Kidney (tissue), 14 donors: ENCODE data around the gene GMEB2. TPM values are rescaled to one million over a fixed set of nuclear protein-coding genes. Genes with fewer than 3 reads are reported as not detected.

Experiments
- DNase-seq, 5 donors: peaks; one replicate each; pipeline ENCODE4 v3.0.0-alpha.2; 2013 to 2020
- FAIRE-seq: peaks from 2 replicates; lab custom pipeline; 2012; peaks lifted over from hg19 to GRCh38; lab: Jason Lieb, UNC
- H3K27ac ChIP-seq, 2 donors: one replicate each; pipeline ENCODE4 v1.7.0; 2013; ENCODE audit warnings: low read depth in 2 of 2, low read length in 2 of 2, inconsistent platforms in 1 of 2
- H3K27me3 ChIP-seq: one replicate; pipeline ENCODE4 v1.7.1; 2013; ENCODE audit warnings: low read length, inconsistent platforms; ENCODE audit not compliant: control insufficient read depth, insufficient read depth
- H3K36me3 ChIP-seq, 3 donors: one replicate each; pipeline versions ENCODE4 v1.7.0 to v1.7.1; 2013; ENCODE audit warnings: low read length in 3 of 3, control low read depth in 1 of 3, inconsistent platforms in 1 of 3; ENCODE audit not compliant: insufficient read depth in 3 of 3, control insufficient read depth in 2 of 3
- H3K4me1 ChIP-seq, 3 donors: one replicate each; pipeline versions ENCODE4 v1.7.0 to v1.7.1; 2013; ENCODE audit warnings: low read length in 3 of 3, inconsistent platforms in 1 of 3, low read depth in 1 of 3; ENCODE audit not compliant: control insufficient read depth in 2 of 3, insufficient read depth in 2 of 3
- H3K4me3 ChIP-seq, 3 donors: one replicate each; pipeline versions ENCODE4 v1.7.0 to v1.8.1; 2013; ENCODE audit warnings: low read length in 3 of 3, control low read depth in 1 of 3, inconsistent platforms in 1 of 3
- H3K9ac ChIP-seq, 3 donors: one replicate each; pipeline versions ENCODE4 v1.7.0 to v1.7.1; 2013; ENCODE audit warnings: low read length in 3 of 3, control low read depth in 1 of 3, inconsistent platforms in 1 of 3
- H3K9me3 ChIP-seq, 3 donors: one replicate each; pipeline versions ENCODE4 v1.7.0 to v1.7.1; 2013; ENCODE audit warnings: low read length in 3 of 3, control low read depth in 1 of 3, inconsistent platforms in 1 of 3; ENCODE audit not compliant: control insufficient read depth in 2 of 3, insufficient read depth in 1 of 3
- intact Hi-C: fragments of 100-400 bp; cut with DNase I; formaldehyde crosslinking; loops from one replicate; pipeline ENCODE4 v1.11.1; 2022
- polyA plus RNA-seq: library from polyadenylated mRNA; stranded (reverse); fragments of 350-450 nt; fragmentation: Illumina TruSeq; extraction: RNeasy Lipid Tissue Mini Kit (QIAGEN cat#74804); gene quantifications from one replicate; pipeline ENCODE4 v1.2.3, GENCODE V29; 2014; ENCODE audit warnings: low read depth, low replicate concordance; ENCODE audit not compliant: insufficient read depth
- total RNA-seq: library from RNA; stranded (reverse); fragmentation: NEBNext Ultra II Directional; extraction: Animal tissue kit (Norgen Biotek cat#: 25700); gene quantifications from one replicate; pipeline ENCODE4 v1.2.1, GENCODE V29; 2021
- TF ChIP-seq, protein P1 (sequence below): IDR thresholded peaks from 3 replicates; pipeline ENCODE4 v1.5.1; 2012; ENCODE audit warnings: mild to moderate bottlenecking, moderate library complexity, borderline replicate concordance; ENCODE audit not compliant: insufficient read depth; ENCODE audit errors: extremely low read depth
- donor health status: control.
- donor health status: control.
- donor health status: control.
- donor health status: control.
- donor health status: control.
- donor health status: DM: yes; HTN: yes; CAD: no.
- donor health status: Normal renal cell carcinoma (clear cell type).

GMEB2 gene
- total and polyA plus RNA-seq, 2 donors from 2014 or later = 6.1 to 13.4 TPM

DNA sequence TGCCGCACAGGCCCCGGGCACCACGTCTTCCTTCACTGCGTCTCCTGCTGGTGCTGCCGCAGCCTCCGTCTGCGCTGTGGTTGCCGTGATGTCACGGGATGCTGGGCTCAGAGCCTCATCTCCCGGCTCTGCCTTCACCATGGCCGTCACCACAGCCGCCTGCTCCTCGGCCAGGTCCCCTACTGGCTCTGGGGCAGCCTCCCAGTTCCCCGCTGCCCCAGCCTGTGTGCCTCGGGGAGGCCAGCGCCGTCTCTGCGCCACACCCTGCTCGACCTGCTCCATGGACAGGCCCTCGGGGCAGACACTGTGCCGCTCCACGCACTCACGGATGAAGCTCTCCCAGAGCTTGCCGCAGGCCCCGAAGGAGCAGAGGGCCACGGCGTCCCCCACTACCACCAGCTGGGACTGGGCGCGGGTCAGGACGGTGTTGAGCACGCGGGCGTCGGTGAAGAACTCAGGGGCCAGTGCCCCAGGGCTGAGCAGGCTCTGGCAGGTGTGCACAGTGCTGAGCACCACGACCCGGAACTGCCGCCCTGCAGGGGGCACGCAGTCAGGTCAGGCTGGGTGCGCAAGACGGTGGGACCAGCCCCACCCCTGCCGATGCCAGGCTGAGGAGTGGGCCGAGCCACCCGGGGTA lies 61.1 kb downstream of the GMEB2 start:
- no peaks in the 10 kb centered on the region for H3K9me3 ChIP-seq
- H3K4me3 ChIP-seq = no peak overlapping the region
- H3K36me3 ChIP-seq = peaks cover 0 to 3% (median 0%) of the 10 kb centered on the region in 3 donors
- DNase-seq (no peak), FAIRE-seq (no peak)
- TF ChIP-seq, protein P1, sequence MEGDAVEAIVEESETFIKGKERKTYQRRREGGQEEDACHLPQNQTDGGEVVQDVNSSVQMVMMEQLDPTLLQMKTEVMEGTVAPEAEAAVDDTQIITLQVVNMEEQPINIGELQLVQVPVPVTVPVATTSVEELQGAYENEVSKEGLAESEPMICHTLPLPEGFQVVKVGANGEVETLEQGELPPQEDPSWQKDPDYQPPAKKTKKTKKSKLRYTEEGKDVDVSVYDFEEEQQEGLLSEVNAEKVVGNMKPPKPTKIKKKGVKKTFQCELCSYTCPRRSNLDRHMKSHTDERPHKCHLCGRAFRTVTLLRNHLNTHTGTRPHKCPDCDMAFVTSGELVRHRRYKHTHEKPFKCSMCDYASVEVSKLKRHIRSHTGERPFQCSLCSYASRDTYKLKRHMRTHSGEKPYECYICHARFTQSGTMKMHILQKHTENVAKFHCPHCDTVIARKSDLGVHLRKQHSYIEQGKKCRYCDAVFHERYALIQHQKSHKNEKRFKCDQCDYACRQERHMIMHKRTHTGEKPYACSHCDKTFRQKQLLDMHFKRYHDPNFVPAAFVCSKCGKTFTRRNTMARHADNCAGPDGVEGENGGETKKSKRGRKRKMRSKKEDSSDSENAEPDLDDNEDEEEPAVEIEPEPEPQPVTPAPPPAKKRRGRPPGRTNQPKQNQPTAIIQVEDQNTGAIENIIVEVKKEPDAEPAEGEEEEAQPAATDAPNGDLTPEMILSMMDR = no peak
- no peak overlapping the region for H3K27ac ChIP-seq
- H3K4me1 ChIP-seq = no peaks in the 10 kb centered on the region
- intact Hi-C loops = no loop called here
- H3K27me3 ChIP-seq = no peaks in the 10 kb centered on the region
- no peak overlapping the region for H3K9ac ChIP-seq

DNA sequence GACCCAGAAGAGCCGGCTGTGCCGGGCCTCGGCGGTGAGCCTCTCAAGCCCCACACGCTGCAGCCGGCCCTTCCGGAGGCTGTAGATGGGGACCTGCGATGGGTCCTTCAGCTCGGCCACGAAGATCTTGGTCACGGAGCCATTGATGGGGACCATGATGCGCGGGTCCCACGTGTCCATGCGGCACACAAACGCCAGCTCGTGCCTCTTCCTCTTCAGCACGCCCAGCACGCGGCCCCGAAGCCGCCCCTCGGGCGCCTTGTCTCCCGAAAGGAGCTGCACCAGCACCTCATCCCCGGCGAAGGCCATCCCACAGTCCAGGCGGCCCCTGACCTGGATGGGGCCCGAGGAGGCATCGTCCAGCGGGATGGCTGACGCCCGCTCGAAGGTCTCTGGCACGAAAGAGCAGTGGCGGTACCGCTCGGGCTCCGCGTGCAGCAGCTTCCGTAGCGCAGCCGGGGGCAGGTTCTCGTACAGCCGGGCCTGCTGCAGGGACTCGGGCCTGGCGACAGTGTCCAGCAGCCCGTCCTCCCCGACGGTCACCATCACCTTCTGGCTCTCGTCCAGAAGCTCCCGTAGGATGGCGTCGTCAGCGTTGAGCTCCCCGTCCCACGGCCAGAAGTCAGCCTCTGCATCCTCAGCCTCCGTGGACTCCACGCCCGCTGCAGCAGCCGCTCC lies 61.7 kb downstream of the GMEB2 start:
- DNase-seq (no peak), FAIRE-seq (no peak)
- no peaks in the 10 kb centered on the region for H3K9me3 ChIP-seq
- H3K27ac ChIP-seq = no peak overlapping the region
- TF ChIP-seq, protein P1 = no peak
- H3K4me1 ChIP-seq = no peaks in the 10 kb centered on the region
- H3K4me3 ChIP-seq = no peak overlapping the region
- peaks cover 0 to 3% (median 0%) of the 10 kb centered on the region in 3 donors for H3K36me3 ChIP-seq
- no peaks in the 10 kb centered on the region for H3K27me3 ChIP-seq
- no peak overlapping the region for H3K9ac ChIP-seq
- intact Hi-C loops = no loop called here

DNA sequence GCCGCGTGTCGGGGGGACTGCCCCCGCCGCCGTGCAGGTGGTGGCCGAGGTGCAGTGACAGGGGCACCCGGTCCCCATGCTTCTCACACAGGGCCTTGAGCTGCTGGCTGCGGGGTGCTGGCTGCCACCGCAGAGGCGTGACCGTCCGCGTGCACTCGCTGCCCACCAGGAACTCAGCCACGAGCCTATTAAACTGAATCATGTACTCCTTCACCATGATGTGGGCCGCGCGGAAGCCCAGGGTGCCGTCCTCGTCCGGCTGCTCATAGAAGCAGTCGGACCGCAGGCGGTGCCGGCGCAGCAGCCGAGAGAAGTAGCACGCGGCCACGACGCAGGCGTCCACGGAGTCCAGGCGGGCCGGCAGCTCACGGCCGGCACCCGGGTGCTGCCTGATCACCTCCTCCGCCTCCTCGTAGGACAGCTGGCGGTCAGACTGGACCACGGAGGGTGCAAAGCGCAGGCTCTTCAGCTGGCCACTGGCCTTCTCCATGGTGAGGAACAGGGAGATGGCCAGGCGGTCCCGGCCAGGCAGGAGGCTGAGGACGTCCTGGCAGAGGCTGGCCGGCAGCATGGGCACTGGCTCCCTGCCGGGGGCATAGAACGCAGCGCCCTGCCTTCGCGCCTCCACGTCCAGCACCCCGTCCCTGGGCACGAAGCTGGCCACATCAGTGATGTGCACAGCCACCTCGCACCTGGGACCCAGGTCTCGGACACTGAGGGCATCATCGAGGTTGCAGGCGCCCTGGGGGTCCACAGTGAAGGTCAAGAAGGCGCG lies 62.7 kb downstream of the GMEB2 start:
- no peaks in the 10 kb centered on the region for H3K27me3 ChIP-seq
- no peaks in the 10 kb centered on the region for H3K9me3 ChIP-seq
- H3K9ac ChIP-seq = no peak overlapping the region
- TF ChIP-seq, protein P1 = no peak
- H3K27ac ChIP-seq = no peak overlapping the region
- intact Hi-C loops = no loop called here
- H3K4me1 ChIP-seq = no peaks in the 10 kb centered on the region
- DNase-seq (no peak), FAIRE-seq (no peak)
- no peak overlapping the region for H3K4me3 ChIP-seq
- peaks cover 0 to 3% (median 0%) of the 10 kb centered on the region in 3 donors for H3K36me3 ChIP-seq
